Fibroblast of peridontal ligament (primary cell): Measurements from ENCODE around the gene DENND1A.

ENCODE experiments used
- DNase-seq: peaks from one replicate; pipeline ENCODE4 v3.0.0-alpha.2; 2010; ENCODE audit errors: extremely low read depth

The DENND1A gene

GRCh38 chr9:123359546-123359945, 570.4 kb downstream of the DENND1A start:
- no peak for DNase-seq

- no peak for DNase-seq
These were observed 570.8 kb downstream of the DENND1A start for GRCh38 chr9:123359106-123359505.

- no peak for DNase-seq
These were observed 571.6 kb downstream of the DENND1A start for GRCh38 chr9:123358181-123358905.

GRCh38 chr9:123357743-123358059, 572.2 kb downstream of the DENND1A start:
- DNase-seq: no peak

- DNase-seq: no peak
These were observed 572.8 kb downstream of the DENND1A start for GRCh38 chr9:123356851-123357742.

GRCh38 chr9:123355761-123356431, 574.0 kb downstream of the DENND1A start, which contains the start of gene CRB2:
TSS of gene CRB2 (plus strand) at chr9:123356197. CDS start at chr9:123356261, 64 bp downstream.
- no peak for DNase-seq

- no peak for DNase-seq
These were observed 575.0 kb downstream of the DENND1A start for GRCh38 chr9:123354806-123355508.

GRCh38 chr9:123353984-123354591, 575.8 kb downstream of the DENND1A start:
- peak; percentile 42 for DNase-seq

- no peak for DNase-seq
These were observed 576.9 kb downstream of the DENND1A start for GRCh38 chr9:123353041-123353440.

GRCh38 chr9:123350590-123351310, 579.2 kb downstream of the DENND1A start:
- DNase-seq: no peak

GRCh38 chr9:123349691-123350480, 580.0 kb downstream of the DENND1A start:
- DNase-seq: peak; percentile 60

- no peak for DNase-seq
These were observed 580.9 kb downstream of the DENND1A start for GRCh38 chr9:123349033-123349432.

GRCh38 chr9:123348317-123348992, 581.5 kb downstream of the DENND1A start:
- no peak for DNase-seq

GRCh38 chr9:123347289-123348060, 582.5 kb downstream of the DENND1A start:
- no peak for DNase-seq

GRCh38 chr9:123346826-123347225, 583.1 kb downstream of the DENND1A start:
- DNase-seq: no peak

GRCh38 chr9:123346026-123346425, 583.9 kb downstream of the DENND1A start:
- no peak for DNase-seq

- DNase-seq: no peak
These were observed 584.4 kb downstream of the DENND1A start for GRCh38 chr9:123345567-123345955.

- DNase-seq: no peak
These were observed 585.6 kb downstream of the DENND1A start for GRCh38 chr9:123344192-123344949.
